NCI-H2029 (cell line): Measurements from ENCODE around the gene GALNT2.

ENCODE experiments used
- DNase-seq: peaks from one replicate; lab custom pipeline; 2025; lab: John Stamatoyannopoulos, UW

Gene GALNT2

DNA sequence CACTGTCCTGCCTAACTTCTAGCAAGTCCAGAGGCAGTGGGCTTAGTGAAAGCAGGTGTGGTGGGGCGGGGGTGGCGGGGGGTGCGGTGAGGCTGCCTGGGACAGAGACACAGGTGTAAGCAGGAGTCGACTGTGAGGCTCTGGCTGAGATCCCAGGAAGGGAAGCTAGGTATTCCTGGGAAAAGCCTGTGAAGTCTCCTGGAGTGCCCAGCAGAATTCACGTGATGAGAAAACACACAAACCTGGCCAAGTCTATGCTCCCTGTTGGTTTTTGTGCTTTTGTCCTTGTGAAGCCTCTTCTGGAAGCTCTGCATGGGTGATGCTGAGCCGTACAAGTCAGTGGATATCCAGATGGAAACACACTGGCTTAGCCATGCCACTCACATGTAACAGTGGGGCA, 5.3 kb downstream of the GALNT2 start:
- DNase-seq: peak; percentile 78

DNA sequence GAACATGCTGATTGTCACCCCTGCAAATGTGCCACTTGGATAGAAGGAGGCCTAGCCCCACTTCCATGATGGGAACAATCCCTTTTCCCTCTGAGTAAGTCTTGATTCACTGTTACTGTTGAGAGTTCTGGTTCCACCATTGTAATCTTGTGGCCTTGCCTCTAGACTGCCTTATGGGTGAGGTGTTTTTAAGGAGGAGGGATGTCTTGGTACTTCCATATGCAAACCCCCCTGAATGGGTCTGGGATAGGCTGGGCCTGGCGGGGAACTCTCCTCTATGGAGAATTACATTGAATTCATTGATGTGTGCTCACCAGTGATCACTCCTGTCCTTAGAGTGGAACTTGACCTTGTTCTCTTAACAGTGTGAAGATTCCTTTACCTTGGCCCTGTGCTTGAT, 5.8 kb downstream of the GALNT2 start:
- no peak for DNase-seq

DNA sequence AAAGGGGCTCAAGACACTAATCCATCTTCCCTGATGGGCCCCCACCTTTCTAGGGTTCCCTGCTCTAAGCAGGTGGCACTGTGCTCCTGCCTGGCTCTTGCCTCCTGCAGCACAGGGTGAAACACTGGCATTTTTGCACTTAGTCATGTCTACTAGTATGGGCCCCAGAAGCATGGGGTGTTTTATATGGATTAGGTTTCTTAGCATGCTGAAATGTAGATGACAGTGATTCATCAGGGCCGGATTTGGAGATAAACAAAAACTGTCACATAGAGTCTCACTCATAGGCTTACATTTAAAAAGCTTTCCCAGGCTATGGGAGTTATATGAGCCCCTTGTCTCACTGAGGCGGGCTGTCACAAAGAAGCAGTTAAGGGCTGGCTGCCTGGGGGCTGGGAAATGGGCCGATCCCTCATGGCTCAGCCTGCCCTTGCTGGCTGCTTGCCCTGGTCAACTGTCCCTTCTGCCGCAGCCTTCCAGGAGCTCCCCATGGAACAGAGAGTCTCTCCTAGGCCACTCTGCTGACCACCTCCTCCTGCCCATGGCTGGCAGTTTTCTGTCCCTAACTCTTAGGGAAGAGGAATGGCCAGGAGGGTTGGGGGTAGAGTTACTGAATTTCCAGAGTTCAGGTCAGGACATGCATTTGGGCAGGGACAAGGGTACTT, 6.5 kb downstream of the GALNT2 start:
- DNase-seq: no peak

DNA sequence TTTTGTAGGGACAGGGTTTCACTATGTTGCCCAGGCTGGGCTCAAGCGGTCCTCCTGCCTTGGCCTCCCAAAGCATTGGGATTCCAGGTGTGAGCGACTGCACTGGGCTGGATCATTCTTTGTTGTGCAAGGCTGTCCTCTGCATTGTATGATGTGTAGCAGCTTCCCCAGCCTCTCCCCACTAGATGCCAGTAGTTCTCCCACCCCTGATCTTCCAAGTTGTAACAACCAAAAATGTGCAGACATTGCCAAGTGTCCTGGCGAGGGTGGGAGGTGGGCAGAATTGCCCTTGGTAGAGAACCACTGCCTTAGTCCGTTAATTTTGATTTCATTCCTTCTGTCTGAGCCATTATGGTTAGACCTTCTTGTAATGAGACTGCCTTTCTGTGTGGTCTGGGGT, 7.2 kb downstream of the GALNT2 start:
- DNase-seq: no peak

DNA sequence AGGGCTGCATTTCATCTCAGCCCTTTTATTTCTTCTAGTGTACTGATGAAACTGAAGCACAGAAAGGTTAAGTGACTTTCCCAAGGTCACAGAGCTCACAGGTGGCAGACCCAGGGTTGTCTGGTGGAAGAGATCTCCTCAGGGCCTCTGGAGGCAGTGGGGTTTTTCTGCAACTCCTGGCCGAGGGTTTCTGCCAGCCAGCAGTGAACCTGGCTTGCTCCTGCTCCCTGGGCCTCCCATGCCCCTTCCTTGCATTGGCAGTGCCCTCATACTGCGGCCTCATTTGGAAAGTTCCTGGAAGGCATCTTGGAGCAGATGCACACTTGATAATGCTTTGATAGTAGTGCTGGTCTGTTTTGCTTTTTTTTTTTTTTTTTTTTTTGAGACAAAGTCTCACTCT, 7.7 kb downstream of the GALNT2 start:
- no peak for DNase-seq

DNA sequence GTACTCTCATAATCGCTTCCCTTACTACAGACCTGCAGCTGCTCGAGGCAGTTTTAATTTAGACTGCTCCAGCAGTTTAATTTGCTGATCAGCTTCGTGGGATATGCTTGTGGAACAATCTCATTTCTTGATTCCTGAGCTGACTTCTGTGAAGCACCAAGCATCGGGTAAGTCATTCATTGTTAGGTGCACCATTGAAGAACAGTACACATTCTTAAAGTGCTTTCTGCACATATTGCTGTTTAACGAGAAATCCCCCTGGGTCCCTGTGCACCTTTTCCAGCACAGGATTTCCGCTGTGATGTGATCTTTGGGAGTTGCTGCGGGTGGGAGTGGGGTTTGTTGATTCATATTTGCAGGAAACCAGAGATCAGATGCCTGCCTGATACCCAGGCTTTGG, 9.1 kb downstream of the GALNT2 start:
- no peak for DNase-seq

DNA sequence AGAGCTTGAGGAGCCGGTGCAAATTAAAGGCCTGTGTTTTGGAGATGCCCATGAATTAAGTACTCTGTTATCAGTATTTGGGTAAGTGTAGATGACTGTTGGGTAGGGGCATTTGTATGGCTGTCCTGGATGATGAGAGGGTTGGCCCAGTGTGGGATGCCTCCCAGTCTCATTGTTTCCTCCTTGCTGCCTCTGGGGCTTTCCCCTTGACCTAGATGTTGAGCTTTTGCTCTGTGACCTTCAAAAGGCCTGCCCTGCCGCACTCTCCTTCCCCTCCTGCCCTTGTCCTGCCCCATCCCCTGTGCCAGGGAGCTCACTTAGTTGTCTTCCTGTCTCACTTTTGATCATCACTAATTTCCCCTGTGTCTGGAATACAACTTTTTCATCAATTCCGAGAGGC, 10.0 kb downstream of the GALNT2 start:
- no peak for DNase-seq

DNA sequence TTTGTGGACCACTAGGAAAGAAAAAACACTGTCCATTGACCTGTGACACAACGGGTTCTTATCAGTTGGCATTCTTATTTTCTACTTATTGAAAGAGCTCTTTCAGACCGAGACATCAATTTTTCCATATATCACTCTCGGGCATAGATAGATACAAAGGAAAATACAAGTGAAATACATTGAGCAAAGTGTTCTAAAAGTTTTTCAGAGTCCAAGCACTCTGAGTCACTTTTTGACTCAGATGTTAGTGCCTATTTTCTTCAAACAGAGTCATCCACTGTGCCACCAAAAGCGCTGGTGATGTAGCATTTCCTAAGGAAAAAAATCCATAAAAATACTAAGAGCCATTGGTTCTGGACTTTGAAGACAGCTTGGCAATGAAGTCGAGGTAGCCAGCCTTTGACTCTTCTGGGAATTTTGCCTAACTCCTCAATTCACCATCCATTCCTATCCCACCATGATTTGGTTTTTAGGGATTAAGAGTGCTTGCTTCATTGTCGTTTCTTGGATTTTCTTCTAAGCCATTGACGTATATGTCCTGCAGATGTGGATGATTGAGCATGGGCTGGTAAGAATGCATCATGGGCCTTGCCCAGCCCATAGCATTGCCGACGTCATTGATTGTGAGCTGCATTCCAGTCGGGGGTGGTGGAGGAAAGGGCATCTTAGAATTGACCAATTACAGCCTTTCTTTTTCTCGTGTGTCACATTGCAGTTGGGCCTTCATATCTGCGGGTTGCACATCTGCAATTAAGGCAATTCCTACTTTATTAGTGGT, 10.6 kb downstream of the GALNT2 start:
- DNase-seq: no peak

DNA sequence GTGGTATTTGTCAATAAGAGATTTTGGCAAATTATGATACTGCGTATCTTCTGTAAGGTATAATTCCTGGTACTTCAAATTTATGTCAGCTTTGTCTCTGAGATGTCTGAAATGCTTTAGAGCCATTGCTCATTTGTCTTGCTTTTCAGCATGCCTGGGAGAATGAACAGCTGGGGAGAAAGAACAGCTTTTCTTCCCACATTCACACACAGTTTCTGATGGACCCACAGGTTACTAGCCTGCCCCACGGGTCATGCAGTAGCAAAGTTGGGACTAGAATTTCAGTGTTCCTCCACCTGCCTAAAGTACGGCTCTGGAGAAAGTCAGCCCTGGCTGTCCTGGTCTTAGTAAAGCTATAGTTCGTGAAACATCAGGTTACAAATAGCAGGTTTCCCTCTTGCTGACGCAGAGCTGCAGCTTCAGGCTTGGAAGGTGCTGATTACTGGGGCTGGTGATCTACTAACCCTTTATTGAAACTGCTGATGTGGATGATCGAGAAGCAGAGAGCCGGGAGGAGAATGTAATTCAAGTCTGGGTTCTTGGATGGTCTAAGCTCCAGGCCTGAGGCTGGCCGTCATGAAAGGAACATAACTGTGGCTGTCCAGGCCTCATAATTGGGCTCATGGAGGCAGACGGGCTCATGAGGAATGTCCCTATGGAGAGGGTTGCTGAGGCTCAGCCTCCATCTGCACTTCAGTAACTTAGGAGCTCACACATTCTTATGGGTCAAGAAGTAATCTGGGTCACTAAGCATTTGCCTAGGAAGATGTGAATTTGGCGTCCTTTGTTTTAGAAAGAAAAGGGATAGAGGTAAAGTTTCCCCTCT, 12.4 kb downstream of the GALNT2 start:
- DNase-seq: no peak

DNA sequence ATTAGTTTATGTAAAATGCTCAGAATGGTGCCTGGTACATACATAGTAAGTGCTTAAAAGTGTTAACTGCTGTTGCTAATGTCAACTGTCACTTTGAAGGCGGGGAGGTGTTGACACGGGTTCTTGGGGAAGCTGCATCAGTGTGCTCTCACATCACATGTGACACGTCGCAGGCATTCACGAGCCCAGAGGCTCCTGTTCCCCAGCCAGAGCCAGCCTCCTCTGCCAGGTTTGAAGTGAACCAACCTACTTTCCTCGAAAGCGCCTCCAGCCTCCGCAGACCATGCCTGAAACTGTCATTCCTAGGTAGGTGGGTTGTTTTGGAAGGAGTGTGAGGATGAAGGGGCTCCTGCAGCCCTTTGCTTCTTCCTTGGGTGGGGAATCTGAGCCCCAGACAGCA, 13.8 kb downstream of the GALNT2 start:
- no peak for DNase-seq

DNA sequence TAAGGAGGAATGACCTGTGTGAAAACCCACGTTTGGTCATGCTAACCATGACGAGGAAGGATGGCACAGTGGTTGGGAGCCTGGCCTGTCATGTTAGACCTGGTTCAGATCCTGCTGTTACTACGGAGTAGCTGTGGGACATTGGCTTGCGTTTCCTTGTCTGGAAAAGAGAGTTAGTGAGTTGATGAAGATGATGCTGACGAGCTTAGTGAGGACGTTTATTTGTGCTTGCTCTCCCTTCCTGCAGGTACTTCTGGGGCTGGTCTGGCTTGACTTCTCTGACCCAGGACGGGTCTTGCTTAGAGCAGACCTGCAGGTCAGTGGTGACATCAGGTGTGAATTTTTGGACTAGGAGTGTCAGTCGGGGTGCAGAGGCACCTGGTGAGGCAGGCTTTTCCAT, 14.7 kb downstream of the GALNT2 start:
- DNase-seq: no peak

DNA sequence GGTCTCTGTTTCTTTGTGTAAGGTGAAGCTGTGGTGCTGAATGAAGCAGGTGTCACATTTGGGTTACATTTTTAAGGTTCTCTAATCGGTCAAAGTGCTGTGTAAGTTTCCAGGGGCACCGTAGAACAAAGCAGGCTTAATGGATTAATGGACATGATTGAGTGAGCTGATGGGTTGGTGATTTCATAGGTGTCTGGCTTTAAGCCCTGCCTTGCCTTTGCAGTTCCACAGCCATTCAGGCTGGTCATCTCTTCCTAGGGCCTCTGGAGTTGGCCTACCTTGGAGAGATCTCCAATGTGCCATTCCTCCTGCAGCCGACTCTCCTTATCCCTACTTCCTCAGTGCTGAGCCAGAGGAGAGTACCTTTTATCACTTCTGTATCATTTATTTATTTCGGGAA, 15.2 kb downstream of the GALNT2 start:
- no peak for DNase-seq

DNA sequence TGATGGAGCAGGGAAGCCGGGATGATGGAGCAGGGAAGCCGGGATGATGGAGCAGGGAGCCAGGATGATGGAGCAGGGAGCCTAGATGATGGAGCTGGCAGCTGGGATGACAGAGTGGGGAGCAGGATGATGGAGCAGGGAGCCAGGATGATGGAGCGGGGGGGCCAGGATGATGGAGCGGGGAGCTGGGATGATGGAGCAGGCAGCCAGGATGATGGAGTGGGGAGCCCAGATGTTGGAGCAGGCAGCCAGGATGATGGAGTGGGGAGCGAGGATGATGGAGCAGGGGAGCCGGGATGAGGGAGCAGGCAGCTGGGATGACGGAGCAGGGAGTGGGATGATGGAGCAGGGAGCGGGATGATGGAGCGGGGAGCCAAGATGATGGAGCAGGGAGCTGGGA, 16.0 kb downstream of the GALNT2 start:
- no peak for DNase-seq

DNA sequence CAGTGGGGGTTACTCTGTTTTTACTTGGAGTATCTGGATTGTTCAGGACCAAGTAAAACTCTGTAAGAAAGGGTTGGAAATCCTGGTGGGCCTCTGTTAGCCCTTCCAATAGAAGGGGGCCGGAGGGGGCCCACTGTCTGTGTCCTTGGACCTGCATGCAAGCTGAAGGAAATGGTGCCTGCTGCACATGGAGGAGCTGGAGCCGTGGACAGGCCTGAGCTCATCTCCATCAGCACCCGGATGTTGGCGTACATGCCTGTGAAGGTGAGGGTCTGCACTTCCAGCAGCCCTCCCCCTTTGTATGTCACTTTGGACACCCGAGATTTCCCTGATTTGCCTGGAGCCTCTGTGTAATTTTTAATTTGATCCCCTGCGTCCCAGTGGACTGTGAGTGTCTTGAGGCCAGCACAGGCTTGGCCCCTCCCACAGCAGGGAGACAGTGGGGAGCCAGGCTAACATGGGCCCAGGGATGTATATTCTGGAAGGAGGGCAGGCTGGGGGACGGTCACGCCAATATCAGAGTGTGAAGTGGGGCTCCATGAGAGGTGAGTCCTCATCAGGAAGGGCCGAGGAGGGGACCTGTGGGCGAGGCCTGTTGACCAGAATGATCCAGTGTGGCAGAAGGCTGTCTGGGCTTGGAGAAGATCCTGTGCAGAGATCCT, 16.8 kb downstream of the GALNT2 start:
- no peak for DNase-seq

DNA sequence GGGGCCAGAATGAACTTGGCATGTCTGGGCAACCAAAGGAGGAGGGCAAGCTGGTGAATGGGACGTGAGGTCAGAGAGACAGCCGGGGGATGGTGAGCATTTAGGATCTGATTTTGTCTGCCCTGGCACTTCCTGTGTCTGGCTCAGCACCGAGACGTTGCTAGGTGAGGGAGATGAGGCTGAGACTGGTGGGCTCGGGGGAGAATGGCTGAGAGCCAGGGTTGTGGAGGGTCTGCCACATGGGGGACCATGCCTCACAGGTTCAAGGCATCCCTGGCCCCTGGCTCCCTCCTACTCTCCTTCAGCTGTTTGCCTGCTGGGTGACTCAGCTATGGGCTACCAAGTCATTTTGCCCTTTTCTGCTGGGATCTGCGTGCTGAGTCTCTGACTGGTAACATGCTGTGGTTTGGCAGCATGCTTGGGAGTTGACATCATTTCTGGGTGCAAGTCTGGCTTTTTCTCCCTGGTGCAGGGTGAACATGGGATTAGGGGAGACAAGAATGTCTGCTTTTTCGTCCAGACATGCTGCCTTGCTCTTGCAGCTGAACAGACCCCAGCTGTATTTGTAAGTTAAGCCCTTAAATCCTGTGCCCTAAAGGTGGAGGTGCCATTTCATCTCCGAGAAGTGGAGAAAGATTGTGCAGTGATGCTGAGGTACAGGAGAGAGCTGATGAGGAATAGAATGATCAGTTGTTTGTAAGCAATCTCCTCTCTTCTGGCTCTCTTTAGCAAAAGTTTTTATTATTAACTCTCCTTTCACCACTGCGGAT, 17.6 kb downstream of the GALNT2 start:
- DNase-seq: no peak

DNA sequence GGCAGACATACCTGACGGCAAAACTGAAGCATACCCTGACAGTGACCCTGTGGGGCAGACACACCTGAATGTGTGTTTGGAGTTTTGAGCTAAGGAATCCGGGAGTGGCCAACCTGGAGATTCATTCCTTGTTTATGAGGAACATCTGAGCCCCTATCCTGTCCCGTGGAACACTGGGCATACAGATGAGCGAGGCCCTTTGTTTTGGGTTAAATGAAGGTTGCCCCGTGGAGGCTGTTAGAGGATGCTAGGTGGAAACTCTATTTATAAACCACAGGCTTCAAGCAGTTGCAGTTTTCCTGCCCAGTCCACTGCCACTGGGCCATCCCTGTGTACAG, 18.1 kb downstream of the GALNT2 start:
- no peak for DNase-seq

DNA sequence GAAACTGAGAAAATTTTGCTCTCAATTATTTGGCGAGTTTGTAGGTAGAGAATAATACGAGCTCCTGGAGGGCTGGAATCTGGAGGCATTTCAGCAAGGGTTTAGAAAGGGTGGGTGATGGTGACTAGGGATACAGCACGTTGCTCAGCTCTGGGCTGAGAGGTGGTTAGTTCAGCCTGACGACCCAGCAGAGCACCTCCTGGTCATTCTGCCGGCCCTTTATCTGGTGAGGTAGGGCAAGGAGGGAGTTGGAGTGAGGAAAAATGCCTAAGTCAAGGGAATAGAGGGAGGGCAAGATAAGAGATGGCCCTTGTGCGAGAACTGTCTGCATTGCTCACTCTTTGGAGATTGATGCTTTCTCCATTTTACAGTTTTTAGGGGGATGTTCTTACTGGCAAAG, 19.1 kb downstream of the GALNT2 start:
- DNase-seq: no peak

DNA sequence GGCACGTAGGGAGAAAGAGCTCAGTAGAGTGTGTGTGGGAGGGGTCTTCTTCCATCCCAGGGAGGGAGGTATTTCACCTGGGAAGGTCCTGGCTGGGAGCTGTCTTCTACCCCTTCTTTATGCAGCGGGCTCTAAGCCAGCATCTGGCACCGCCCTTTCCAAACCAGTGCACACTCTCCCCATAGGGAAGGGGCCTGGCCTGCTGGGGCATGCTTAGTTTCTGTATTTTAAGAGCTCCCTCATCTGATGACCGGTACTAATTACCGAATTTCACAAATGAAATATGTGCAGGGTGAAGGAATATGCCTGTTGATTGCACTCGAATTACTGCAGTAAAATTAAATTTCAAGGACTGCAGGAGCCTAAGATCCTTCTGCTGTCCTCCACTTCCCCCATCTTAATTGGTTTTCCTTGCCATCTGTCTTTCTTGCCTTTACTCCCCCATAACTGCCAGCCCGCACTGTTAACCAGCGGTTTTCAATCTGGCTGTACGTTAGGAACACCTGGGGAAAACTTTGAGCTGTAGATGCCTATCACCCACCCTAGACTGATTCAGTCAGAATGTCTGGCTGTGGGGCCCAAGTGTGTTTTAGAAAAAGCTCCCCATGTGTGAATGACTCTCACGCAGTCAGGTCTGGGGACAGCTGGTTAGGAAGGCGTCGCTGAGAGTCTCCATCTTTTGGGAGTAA, 20.1 kb downstream of the GALNT2 start:
- DNase-seq: no peak

DNA sequence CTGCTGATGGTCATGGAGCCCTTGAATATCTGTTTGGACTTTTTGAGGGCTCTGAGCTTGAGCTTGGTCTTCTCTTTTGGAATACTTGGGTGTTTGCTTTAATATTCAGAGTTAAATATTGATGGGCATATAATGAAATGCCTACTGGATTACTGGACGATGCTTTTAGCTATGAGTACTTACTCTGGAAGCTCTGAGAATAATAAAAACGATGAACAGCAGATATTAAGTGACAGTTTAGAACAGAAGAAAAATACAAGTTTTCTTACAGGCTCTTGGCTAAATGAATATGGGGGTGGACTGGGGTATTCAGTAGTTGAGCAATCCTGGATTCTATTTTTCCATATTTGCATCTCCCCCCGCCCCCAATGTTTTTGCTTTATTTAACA, 20.7 kb downstream of the GALNT2 start:
- DNase-seq: no peak

DNA sequence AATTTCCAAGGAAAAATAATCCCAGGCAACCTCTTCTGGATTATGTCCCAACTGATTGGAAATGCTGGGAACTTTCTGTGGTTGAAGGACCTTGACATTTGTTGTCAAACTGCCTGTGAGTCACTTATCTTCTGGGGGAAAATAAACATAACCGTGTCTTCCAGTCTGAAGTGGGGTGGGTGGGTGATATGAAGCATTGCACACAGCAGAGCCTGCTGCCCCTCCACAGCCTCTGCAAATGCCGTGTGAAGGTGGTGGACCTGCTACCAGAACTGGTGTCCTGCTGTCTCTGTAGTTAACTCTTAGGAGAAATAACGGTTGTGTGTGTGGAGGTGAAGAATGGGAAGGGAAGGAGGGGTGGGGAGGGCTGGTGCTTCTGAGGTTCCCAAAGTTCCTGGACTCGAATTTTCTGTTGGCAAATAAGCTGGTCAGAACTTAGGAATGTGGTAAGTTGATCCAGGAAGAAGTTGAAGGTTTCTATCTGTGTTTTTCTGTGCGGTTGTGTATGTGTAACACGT, 23.2 kb downstream of the GALNT2 start:
- DNase-seq: no peak
